Measurements from ENCODE around the gene HIP1R. TPM values are rescaled to one million over a fixed set of nuclear protein-coding genes. Genes with fewer than 3 reads are reported as not detected.

The HIP1R gene
- total and polyA plus RNA-seq, 2 of the 13 experiments (the other 11 are each of a cell fraction or from before 2014, with no cell fraction given): 18.4 to 25.5 TPM

GRCh38 chr12:122856999-122857671 is 21.9 kb downstream of the HIP1R start (continued):
- TF ChIP-seq NFAT5 (CRISPR knock-in tag; IDR thresholded peaks at IDR 0.05): no peak
- no peak for TF ChIP-seq RERE (CRISPR knock-in tag; IDR thresholded peaks at IDR 0.05; ENCODE audit: low read depth)
- no peak for TF ChIP-seq TAF1 (CRISPR knock-in tag; IDR thresholded peaks at IDR 0.05)
- TF ChIP-seq ZHX1 (CRISPR knock-in tag; IDR thresholded peaks at IDR 0.05; ENCODE audit: low read depth): 0 out of 2 replicates have a peak, but pooled peaks have one; percentile 38
- TF ChIP-seq NPAS2 (CRISPR knock-in tag; IDR thresholded peaks at IDR 0.05; ENCODE audit: borderline replicate concordance): no peak
- TF ChIP-seq ZFX (CRISPR knock-in tag; IDR thresholded peaks at IDR 0.05; ENCODE audit: low read depth): no peak
- no peak for TF ChIP-seq RBAK (CRISPR knock-in tag; IDR thresholded peaks at IDR 0.05)
- no peak; a peak in 1 of 4 replicates for TF ChIP-seq EP300 (IDR thresholded peaks at IDR 0.05; ENCODE audit: low read depth in 2 of 2, low read length in 2 of 2)
- no peak for TF ChIP-seq EP300 (CRISPR knock-in tag; IDR thresholded peaks at IDR 0.05; ENCODE audit: borderline replicate concordance)
- TF ChIP-seq HOXA5 (CRISPR knock-in tag; IDR thresholded peaks at IDR 0.05): no peak
- TF ChIP-seq HES4 (CRISPR knock-in tag; IDR thresholded peaks at IDR 0.05; ENCODE audit: borderline replicate concordance): no peak
- no peak for TF ChIP-seq ZBTB46 (CRISPR knock-in tag; IDR thresholded peaks at IDR 0.05; ENCODE audit: borderline replicate concordance)
- no peak for TF ChIP-seq ETV6 (CRISPR knock-in tag; conservative IDR thresholded peaks at IDR 0.05)

Measured in HepG2 (cell line).